Neural cell (in vitro differentiated cells): Measurements from ENCODE around the gene GALNT2. TPM values are rescaled to one million over a fixed set of nuclear protein-coding genes. Genes with fewer than 3 reads are reported as not detected.

Experiments
- H2AFZ ChIP-seq: fragments of 200-600, 300-800 bp; sonication (generic), shearing (Covaris generic); 2 replicates; pipeline ENCODE4 v1.6.0; 2014; ENCODE audit warnings: low read depth, mild to moderate bottlenecking, antibody characterized with exemption, low read length, moderate library complexity
- H3F3A ChIP-seq: fragments of 200-600 bp; shearing (Covaris generic); 2 replicates; pipeline ENCODE4 v1.6.1; 2016; ENCODE audit warnings: mild to moderate bottlenecking, moderate library complexity, mixed read lengths, antibody characterized with exemption, low read length; ENCODE audit not compliant: insufficient read depth, poor library complexity, severe bottlenecking
- H3K27ac ChIP-seq: fragments of 200-600, 300-800 bp; sonication (generic), shearing (Covaris generic); 2 replicates; pipeline ENCODE4 v1.5.1; 2014; ENCODE audit warnings: mild to moderate bottlenecking, low read length, moderate library complexity
- H3K27me3 ChIP-seq: fragments of 300-800, 200-600 bp; sonication (generic), shearing (Covaris generic); 2 replicates; pipeline ENCODE4 v1.6.0; 2014; ENCODE audit warnings: mild to moderate bottlenecking, low read depth, low read length, moderate library complexity; ENCODE audit not compliant: insufficient read depth
- H3K36me3 ChIP-seq: fragments of 300-800, 200-600 bp; sonication (generic), shearing (Covaris generic); 2 replicates; pipeline ENCODE4 v1.5.1; 2014; ENCODE audit warnings: mild to moderate bottlenecking, antibody characterized with exemption, low read length, moderate library complexity; ENCODE audit not compliant: insufficient read depth
- H3K4me2 ChIP-seq: fragments of 300-800, 200-600 bp; sonication (generic), shearing (Covaris generic); 2 replicates; pipeline ENCODE4 v1.6.0; 2014; ENCODE audit warnings: mild to moderate bottlenecking, low read length
- H3K4me3 ChIP-seq: fragments of 300-800, 200-600 bp; sonication (generic), shearing (Covaris generic); 2 replicates; pipeline ENCODE4 v1.5.1; 2014; ENCODE audit warnings: mild to moderate bottlenecking, low read length, moderate library complexity
- H3K79me2 ChIP-seq: fragments of 200-600 bp; shearing (Covaris generic); replicated peaks from 2 replicates; pipeline ENCODE4 v1.6.0; 2014; ENCODE audit warnings: mild to moderate bottlenecking, low read length, moderate library complexity; ENCODE audit not compliant: insufficient read depth
- H3K9ac ChIP-seq: fragments of 300-800, 200-600 bp; sonication (generic), shearing (Covaris generic); 2 replicates; pipeline ENCODE4 v1.6.1; 2016; ENCODE audit warnings: mild to moderate bottlenecking, low read length, mixed read lengths
- H3K9me2 ChIP-seq: fragments of 200-600 bp; shearing (Covaris generic); 2 replicates; pipeline ENCODE4 v1.6.1; 2016; ENCODE audit warnings: mild to moderate bottlenecking, low read length, mixed read lengths; ENCODE audit not compliant: insufficient read depth
- H3K9me3 ChIP-seq: fragments of 200-600, 300-800 bp; sonication (generic), shearing (Covaris generic); 2 replicates; pipeline ENCODE4 v1.6.1; 2016; ENCODE audit warnings: mild to moderate bottlenecking, mixed run types, low read length, moderate library complexity, mixed read lengths
- H4K20me1 ChIP-seq: fragments of 200-600 bp; shearing (Covaris generic); 2 replicates; pipeline ENCODE4 v1.6.1; 2016; ENCODE audit warnings: mild to moderate bottlenecking, mixed run types; ENCODE audit not compliant: insufficient read depth
- EZH2 ChIP-seq: fragments of 200-600, 300-800 bp; shearing (Covaris generic), sonication (generic); IDR thresholded peaks from 2 replicates; pipeline ENCODE4 v1.6.1; 2014; ENCODE audit warnings: antibody characterized with exemption, low read length, borderline replicate concordance, mild to moderate bottlenecking; ENCODE audit not compliant: insufficient read depth, poor library complexity, severe bottlenecking
- MXI1 ChIP-seq: fragments of 450-650 bp; conservative IDR thresholded peaks from 2 replicates; pipeline ENCODE4 v1.6.1; 2014; ENCODE audit warnings: antibody characterized with exemption, mild to moderate bottlenecking; ENCODE audit not compliant: poor library complexity, severe bottlenecking
- RAD21 ChIP-seq: fragments of 450-650 bp; conservative IDR thresholded peaks from 2 replicates; pipeline ENCODE4 v1.6.1; 2014; ENCODE audit warnings: antibody characterized with exemption, mild to moderate bottlenecking, moderate library complexity
- SMC3 ChIP-seq: fragments of 450-650 bp; conservative IDR thresholded peaks from 2 replicates; pipeline ENCODE4 v1.6.1; 2014; ENCODE audit warnings: antibody characterized with exemption, mild to moderate bottlenecking, moderate library complexity; ENCODE audit not compliant: poor library complexity
- TAF1 ChIP-seq: IDR thresholded peaks from 2 replicates; pipeline ENCODE4 v1.6.1; 2012; ENCODE audit warnings: low read depth
- polyA plus RNA-seq: library from polyadenylated mRNA; depleted of rRNA; stranded (reverse); fragments of >200 nt; gene quantifications from 2 replicates; pipeline ENCODE4 v1.2.3, GENCODE V29; 2014
- TF ChIP-seq, protein P1 (sequence below): fragments of 450-650 bp; IDR thresholded peaks from 2 replicates; pipeline ENCODE4 v1.5.1; 2014; ENCODE audit warnings: antibody characterized with exemption, mild to moderate bottlenecking, moderate library complexity; ENCODE audit not compliant: poor library complexity, severe bottlenecking
- TF ChIP-seq, protein P2 (sequence below): IDR thresholded peaks from 2 replicates; pipeline ENCODE4 v1.6.1; 2012; ENCODE audit warnings: borderline replicate concordance

The GALNT2 gene
- polyA plus RNA-seq, 1 donor from 2014 or later, result 38.8 TPM

DNA sequence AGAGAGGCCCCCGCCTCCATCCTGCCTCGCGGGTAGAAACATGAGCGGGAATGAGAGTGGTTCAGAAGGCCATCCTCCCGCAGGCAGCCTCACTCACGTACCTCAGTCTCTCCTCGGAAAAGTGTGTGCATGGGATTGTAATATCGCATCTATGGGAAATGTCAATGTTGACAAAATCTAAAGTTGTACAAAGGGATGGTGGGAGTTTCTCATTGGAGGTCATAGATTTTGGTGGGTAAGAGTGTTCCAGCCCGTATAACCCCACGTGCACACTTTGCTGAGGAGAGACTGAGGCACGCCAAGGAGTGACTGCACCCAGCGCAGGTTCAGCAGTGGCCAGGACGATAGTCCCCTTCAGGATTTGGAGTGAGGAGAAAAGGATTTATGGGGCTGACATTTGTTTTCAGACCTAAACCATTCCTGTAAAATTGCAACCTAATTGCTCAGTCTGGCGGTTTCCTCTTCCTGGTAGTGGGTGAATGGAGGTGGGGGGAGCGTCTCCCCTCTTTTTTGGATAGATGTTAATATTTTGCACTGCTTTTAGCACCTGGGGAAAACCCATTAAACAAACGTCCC, 59.6 kb downstream of the GALNT2 start:
- Histone ChIP-seq H4K20me1 (no peaks in the 10 kb centered on the region), H3K4me2 (no peak overlapping the region), H2AFZ (no peak overlapping the region), H3K4me3 (no peak overlapping the region), H3K9me3 (no peaks in the 10 kb centered on the region), H3K27ac (no peak overlapping the region), H3K36me3 (no peaks in the 10 kb centered on the region), H3K9me2 (no peaks in the 10 kb centered on the region), H3K79me2 (peaks cover 19% of the 10 kb centered on the region), H3F3A (no peaks in the 10 kb centered on the region), H3K9ac (no peak overlapping the region), H3K27me3 (no peaks in the 10 kb centered on the region)
- TF ChIP-seq EZH2 (no peak), SMC3 (no peak), MXI1 (no peak)

DNA sequence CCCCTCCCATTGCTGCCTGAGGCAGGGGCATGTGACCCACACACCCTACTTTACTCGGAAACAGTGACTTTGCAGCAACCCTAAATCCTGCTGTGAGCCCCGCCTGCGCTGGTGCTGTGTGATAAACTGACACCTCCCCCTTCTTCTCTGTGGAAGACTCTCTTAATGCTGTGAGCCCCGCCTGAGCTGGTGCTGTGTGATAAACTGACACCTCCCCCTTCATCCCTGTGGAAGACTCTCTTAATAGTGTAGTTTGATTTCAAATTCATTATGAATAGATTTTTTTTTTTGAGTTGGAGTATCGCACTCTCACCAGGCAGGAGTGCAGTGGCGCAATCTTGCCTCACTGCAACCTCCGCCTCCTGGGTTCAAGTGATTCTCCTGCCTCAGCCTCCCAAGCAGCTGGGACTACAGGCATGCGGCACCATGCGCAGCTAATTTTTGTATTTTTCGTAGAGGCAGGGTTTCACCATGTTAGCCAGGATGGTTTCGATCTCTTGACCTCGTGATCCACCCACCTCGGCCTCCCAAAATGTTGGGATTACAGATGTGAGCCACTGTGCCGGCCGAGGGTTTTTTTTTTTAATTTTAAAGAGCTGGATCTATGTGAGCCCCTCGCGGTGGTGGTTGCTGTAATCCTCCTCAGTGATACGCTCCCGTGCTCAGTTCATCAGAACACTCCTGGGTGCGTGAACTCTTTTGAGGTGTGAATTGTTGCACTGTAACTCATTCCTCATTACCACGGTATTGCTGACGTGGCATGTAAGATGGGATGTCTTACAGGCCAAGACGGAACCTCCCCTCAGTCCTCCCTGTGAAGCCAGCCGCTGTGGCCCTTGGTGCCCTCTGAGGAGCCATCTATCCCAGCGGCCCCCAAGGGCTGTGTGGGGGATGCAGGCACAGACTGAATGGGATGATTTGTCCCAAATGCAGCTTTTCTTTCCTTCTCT, 60.3 kb downstream of the GALNT2 start:
- Histone ChIP-seq H3K9ac (no peak overlapping the region), H3K36me3 (no peaks in the 10 kb centered on the region), H3K27ac (no peak overlapping the region), H2AFZ (no peak overlapping the region), H3K79me2 (peaks cover 22% of the 10 kb centered on the region), H3K4me3 (no peak overlapping the region), H3K9me3 (no peaks in the 10 kb centered on the region), H3K27me3 (no peaks in the 10 kb centered on the region), H3F3A (no peaks in the 10 kb centered on the region), H3K9me2 (no peaks in the 10 kb centered on the region), H4K20me1 (no peaks in the 10 kb centered on the region), H3K4me2 (no peak overlapping the region)
- TF ChIP-seq EZH2 (no peak), TAF1 (no peak), RAD21 (no peak), MXI1 (no peak)
- TF ChIP-seq, protein P1, sequence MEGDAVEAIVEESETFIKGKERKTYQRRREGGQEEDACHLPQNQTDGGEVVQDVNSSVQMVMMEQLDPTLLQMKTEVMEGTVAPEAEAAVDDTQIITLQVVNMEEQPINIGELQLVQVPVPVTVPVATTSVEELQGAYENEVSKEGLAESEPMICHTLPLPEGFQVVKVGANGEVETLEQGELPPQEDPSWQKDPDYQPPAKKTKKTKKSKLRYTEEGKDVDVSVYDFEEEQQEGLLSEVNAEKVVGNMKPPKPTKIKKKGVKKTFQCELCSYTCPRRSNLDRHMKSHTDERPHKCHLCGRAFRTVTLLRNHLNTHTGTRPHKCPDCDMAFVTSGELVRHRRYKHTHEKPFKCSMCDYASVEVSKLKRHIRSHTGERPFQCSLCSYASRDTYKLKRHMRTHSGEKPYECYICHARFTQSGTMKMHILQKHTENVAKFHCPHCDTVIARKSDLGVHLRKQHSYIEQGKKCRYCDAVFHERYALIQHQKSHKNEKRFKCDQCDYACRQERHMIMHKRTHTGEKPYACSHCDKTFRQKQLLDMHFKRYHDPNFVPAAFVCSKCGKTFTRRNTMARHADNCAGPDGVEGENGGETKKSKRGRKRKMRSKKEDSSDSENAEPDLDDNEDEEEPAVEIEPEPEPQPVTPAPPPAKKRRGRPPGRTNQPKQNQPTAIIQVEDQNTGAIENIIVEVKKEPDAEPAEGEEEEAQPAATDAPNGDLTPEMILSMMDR, result no peak
- TF ChIP-seq, protein P2, sequence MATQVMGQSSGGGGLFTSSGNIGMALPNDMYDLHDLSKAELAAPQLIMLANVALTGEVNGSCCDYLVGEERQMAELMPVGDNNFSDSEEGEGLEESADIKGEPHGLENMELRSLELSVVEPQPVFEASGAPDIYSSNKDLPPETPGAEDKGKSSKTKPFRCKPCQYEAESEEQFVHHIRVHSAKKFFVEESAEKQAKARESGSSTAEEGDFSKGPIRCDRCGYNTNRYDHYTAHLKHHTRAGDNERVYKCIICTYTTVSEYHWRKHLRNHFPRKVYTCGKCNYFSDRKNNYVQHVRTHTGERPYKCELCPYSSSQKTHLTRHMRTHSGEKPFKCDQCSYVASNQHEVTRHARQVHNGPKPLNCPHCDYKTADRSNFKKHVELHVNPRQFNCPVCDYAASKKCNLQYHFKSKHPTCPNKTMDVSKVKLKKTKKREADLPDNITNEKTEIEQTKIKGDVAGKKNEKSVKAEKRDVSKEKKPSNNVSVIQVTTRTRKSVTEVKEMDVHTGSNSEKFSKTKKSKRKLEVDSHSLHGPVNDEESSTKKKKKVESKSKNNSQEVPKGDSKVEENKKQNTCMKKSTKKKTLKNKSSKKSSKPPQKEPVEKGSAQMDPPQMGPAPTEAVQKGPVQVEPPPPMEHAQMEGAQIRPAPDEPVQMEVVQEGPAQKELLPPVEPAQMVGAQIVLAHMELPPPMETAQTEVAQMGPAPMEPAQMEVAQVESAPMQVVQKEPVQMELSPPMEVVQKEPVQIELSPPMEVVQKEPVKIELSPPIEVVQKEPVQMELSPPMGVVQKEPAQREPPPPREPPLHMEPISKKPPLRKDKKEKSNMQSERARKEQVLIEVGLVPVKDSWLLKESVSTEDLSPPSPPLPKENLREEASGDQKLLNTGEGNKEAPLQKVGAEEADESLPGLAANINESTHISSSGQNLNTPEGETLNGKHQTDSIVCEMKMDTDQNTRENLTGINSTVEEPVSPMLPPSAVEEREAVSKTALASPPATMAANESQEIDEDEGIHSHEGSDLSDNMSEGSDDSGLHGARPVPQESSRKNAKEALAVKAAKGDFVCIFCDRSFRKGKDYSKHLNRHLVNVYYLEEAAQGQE, result no peak
